ENCODE results near the gene PDGFC.

DNA sequence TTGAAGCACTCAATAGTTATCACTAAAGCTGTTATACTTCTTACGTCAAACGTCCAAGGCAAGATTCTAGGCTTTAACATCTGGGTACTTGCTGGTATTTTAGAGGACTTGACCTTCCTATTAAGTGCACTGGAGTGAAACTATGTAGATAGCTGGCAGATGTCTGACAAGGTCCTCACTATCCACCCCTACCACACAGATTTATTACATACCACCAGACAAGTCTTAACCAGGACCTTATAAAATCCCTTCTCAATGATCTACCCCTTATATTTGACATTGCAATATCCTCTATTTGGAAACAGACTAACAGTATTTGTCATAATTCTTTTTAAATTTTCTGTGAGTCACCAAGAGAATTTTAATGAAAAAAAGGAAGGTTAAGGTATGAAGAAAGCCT, 78.8 kb downstream of the PDGFC start:
- TF ChIP-seq EP300 (IDR thresholded peaks at IDR 0.05) (no peak), POLR2A (IDR thresholded peaks at IDR 0.05) (no peak)
- TF ChIP-seq, protein P1, sequence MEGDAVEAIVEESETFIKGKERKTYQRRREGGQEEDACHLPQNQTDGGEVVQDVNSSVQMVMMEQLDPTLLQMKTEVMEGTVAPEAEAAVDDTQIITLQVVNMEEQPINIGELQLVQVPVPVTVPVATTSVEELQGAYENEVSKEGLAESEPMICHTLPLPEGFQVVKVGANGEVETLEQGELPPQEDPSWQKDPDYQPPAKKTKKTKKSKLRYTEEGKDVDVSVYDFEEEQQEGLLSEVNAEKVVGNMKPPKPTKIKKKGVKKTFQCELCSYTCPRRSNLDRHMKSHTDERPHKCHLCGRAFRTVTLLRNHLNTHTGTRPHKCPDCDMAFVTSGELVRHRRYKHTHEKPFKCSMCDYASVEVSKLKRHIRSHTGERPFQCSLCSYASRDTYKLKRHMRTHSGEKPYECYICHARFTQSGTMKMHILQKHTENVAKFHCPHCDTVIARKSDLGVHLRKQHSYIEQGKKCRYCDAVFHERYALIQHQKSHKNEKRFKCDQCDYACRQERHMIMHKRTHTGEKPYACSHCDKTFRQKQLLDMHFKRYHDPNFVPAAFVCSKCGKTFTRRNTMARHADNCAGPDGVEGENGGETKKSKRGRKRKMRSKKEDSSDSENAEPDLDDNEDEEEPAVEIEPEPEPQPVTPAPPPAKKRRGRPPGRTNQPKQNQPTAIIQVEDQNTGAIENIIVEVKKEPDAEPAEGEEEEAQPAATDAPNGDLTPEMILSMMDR (IDR thresholded peaks at IDR 0.05) = no peak
